Nephron (organoid): ENCODE results near the gene PDGFA.
A peak's percentile ranks its signal among the peaks of the same experiment; 100 is the strongest.

Source experiments
- H3K27ac Mint-ChIP-seq, 3 experiments: 2 replicates each; pipeline ENCODE4 v1.8.0; 2020; ENCODE audit warnings: mixed read lengths in 3 of 3, mild to moderate bottlenecking in 2 of 3, moderate library complexity in 1 of 3
- H3K27me3 Mint-ChIP-seq: 2 replicates; pipeline ENCODE4 v1.8.0; 2021; ENCODE audit warnings: low read depth, mild to moderate bottlenecking, moderate library complexity, mixed read lengths
- H3K36me3 Mint-ChIP-seq: 2 replicates; pipeline ENCODE4 v1.8.0; 2020; ENCODE audit warnings: low read depth, mixed read lengths
- H3K4me1 Mint-ChIP-seq: 2 replicates; pipeline ENCODE4 v1.8.0; 2020; ENCODE audit warnings: mixed read lengths
- H3K4me3 Mint-ChIP-seq, 3 experiments: 2 replicates each; pipeline ENCODE4 v1.8.0; 2020; ENCODE audit warnings: mild to moderate bottlenecking in 3 of 3, mixed read lengths in 3 of 3, moderate library complexity in 2 of 3
- H3K9me3 Mint-ChIP-seq: 2 replicates; pipeline ENCODE4 v1.8.0; 2020; ENCODE audit warnings: mixed read lengths
- CTCF ChIP-seq, 3 experiments: fragments of 200-600 bp; sonication (generic); IDR thresholded peaks; one replicate each; pipeline ENCODE4 v1.5.0; 2021; ENCODE audit warnings: antibody characterized with exemption in 3 of 3; ENCODE audit not compliant: unreplicated experiment in 3 of 3

PDGFA gene

GRCh38 chr7:450036-450435 is 69.6 kb downstream of the PDGFA start:
- Mint-ChIP-seq H3K9me3 (no peaks in the 10 kb centered on the region), H3K27me3 (peaks cover 29% of the 10 kb centered on the region), H3K4me1 (peaks cover 16% of the 10 kb centered on the region), H3K27ac (no peak overlapping the region), H3K36me3 (no peaks in the 10 kb centered on the region), H3K4me3 (no peak overlapping the region)
- no peak for TF ChIP-seq CTCF (IDR thresholded peaks at IDR 0.05; ENCODE audit: unreplicated experiment in 3 of 3)

- peaks cover 35% of the 10 kb centered on the region for H3K27me3 Mint-ChIP-seq
- no peak for TF ChIP-seq CTCF (IDR thresholded peaks at IDR 0.05; ENCODE audit: unreplicated experiment in 3 of 3)
- no peaks in the 10 kb centered on the region for H3K9me3 Mint-ChIP-seq
- no peak overlapping the region for H3K27ac Mint-ChIP-seq
- peaks cover 21% of the 10 kb centered on the region for H3K4me1 Mint-ChIP-seq
- no peak overlapping the region for H3K4me3 Mint-ChIP-seq
- no peaks in the 10 kb centered on the region for H3K36me3 Mint-ChIP-seq
Observed at GRCh38 chr7:449324-450019, 70.2 kb downstream of the PDGFA start.

- Mint-ChIP-seq H3K27ac (peak overlapping the region in 1 of 3 experiments; percentile 39), H3K4me3 (no peak overlapping the region), H3K4me1 (peaks cover 20% of the 10 kb centered on the region), H3K36me3 (no peaks in the 10 kb centered on the region), H3K9me3 (no peaks in the 10 kb centered on the region), H3K27me3 (peaks cover 31% of the 10 kb centered on the region)
- no peak for TF ChIP-seq CTCF (IDR thresholded peaks at IDR 0.05; ENCODE audit: unreplicated experiment in 3 of 3)
Observed at GRCh38 chr7:447523-447922, 72.1 kb downstream of the PDGFA start.
